Astrocyte of the hippocampus (primary cell): Measurements from ENCODE around the gene COMMD2.
A peak's percentile ranks its signal among the peaks of the same experiment; 100 is the strongest.

Source experiments
- DNase-seq: peaks from one replicate; pipeline ENCODE4 v3.0.0; 2011; ENCODE audit warnings: low read depth, low spot score

The COMMD2 gene

GRCh38 chr3:149702691-149703441 lies 49.4 kb downstream of the COMMD2 start:
- DNase-seq: peak; percentile 58

DNA sequence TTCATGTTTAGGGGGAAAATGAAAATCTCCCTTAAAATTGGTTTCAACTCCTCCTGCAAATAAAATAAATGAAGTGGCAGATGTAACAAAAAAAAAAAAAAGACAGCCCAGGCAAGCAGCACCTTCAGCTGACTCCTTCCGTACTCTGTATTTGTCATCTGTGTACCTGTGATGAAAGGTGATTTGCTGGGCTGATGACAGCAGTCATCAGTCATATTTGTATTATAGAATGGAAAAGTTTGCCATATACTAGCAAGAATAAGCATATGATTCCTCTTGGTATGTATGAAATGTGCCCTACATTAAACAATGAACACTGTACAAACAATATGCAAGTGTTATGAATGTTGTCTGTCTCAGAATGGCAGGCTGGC lies 50.3 kb downstream of the COMMD2 start:
- DNase-seq: no peak

- no peak for DNase-seq
Observed at GRCh38 chr3:149701206-149701976, 50.9 kb downstream of the COMMD2 start.
